GM12878 (cell line): ENCODE data around the gene PPFIA3. TPM values are rescaled to one million over a fixed set of nuclear protein-coding genes. Genes with fewer than 3 reads are reported as not detected.

Source experiments
- CHD2 ChIP-seq: IDR thresholded peaks from 2 replicates; pipeline ENCODE4 v1.6.1; 2011; ENCODE audit warnings: low read depth, low read length, improper control_type of control experiment, borderline replicate concordance
- CUX1 ChIP-seq: IDR thresholded peaks from 2 replicates; pipeline ENCODE4 v1.6.1; 2012; ENCODE audit warnings: improper control_type of control experiment, low read depth, low read length; ENCODE audit not compliant: insufficient replicate concordance
- E2F4 ChIP-seq: IDR thresholded peaks from 2 replicates; pipeline ENCODE4 v1.6.1; 2012; ENCODE audit warnings: low read depth, low read length, improper control_type of control experiment
- NFXL1 ChIP-seq: fragments of 450-650 bp; IDR thresholded peaks from 2 replicates; pipeline ENCODE4 v1.6.1; 2017; ENCODE audit warnings: antibody characterized with exemption, mild to moderate bottlenecking, borderline replicate concordance
- PAX8 ChIP-seq: fragments of 450-650 bp; IDR thresholded peaks from 2 replicates; pipeline ENCODE4 v1.6.1; 2017; ENCODE audit warnings: mild to moderate bottlenecking, moderate library complexity
- PKNOX1 ChIP-seq: fragments of 450-650 bp; IDR thresholded peaks from 2 replicates; pipeline ENCODE4 v1.6.1; 2016; ENCODE audit warnings: mild to moderate bottlenecking
- PRDM15 ChIP-seq: fragments of 450-650 bp; formaldehyde crosslinking; IDR thresholded peaks from 2 replicates; pipeline ENCODE4 v1.4.0; 2020; ENCODE audit warnings: mild to moderate bottlenecking, moderate library complexity
- SMARCA5 ChIP-seq: fragments of 450-650 bp; IDR thresholded peaks from 2 replicates; pipeline ENCODE4 v1.6.1; 2017; ENCODE audit warnings: mild to moderate bottlenecking
- SPI1 ChIP-seq: IDR thresholded peaks from 2 replicates; pipeline ENCODE4 v1.6.1; 2011; ENCODE audit warnings: low read depth, mild to moderate bottlenecking, low read length, moderate library complexity, borderline replicate concordance; ENCODE audit not compliant: insufficient read depth
- WRNIP1 ChIP-seq: IDR thresholded peaks from 2 replicates; pipeline ENCODE4 v1.6.1; 2011; ENCODE audit warnings: low read depth, low read length, improper control_type of control experiment, borderline replicate concordance
- YBX1 ChIP-seq: fragments of 450-650 bp; IDR thresholded peaks from 2 replicates; pipeline ENCODE4 v1.6.1; 2016; ENCODE audit warnings: antibody characterized with exemption
- ZBTB11 ChIP-seq: fragments of 450-650 bp; formaldehyde crosslinking; IDR thresholded peaks from 2 replicates; pipeline ENCODE4 v1.5.0; 2022; ENCODE audit warnings: mild to moderate bottlenecking, missing genetic modification characterization
- ZNF622 ChIP-seq: fragments of 450-650 bp; IDR thresholded peaks from 2 replicates; pipeline ENCODE4 v1.6.1; 2017; ENCODE audit warnings: mild to moderate bottlenecking, inconsistent platforms
- ZSCAN29 ChIP-seq: fragments of 450-650 bp; IDR thresholded peaks from 2 replicates; pipeline ENCODE4 v1.6.1; 2017; ENCODE audit warnings: mild to moderate bottlenecking, moderate library complexity
- polyA plus RNA-seq, 11 experiments: library from polyadenylated mRNA; depleted of rRNA in 4 of 11; unstranded in 6 of 11; stranded (reverse) in 5 of 11; fragments of >200 nt; fragmentation: Nextera tagmentation in 4 of 11; fragmentation: Illumina TruSeq in 1 of 11; extraction: Ambion mirVana in 4 of 11; extraction: Trizol in 1 of 11; gene quantifications; 1 replicate in 1 of 11; 2 replicates in 10 of 11; pipeline versions ENCODE4 v1.2.1 to v1.2.3, GENCODE V29; 2011 to 2016; ENCODE audit warnings: inconsistent platforms in 2 of 11, missing spikeins in 2 of 11, low read depth in 1 of 11
- total RNA-seq, 4 experiments: library from RNA; depleted of rRNA in 3 of 4; stranded (reverse); fragments of >200 nt in 3 of 4; fragmentation: Illumina TruSeq in 1 of 4; extraction: Trizol in 1 of 4; gene quantifications; 2 replicates each; pipeline versions ENCODE4 v1.2.1 to v1.2.3, GENCODE V29; 2013 to 2021

PPFIA3 gene
- total and polyA plus RNA-seq, 10 of the 15 experiments (the other 5 are each of a cell fraction or from before 2014, with no cell fraction given): 0.11 to 1.7 (median 0.73) TPM; not detected in 3

- TF ChIP-seq PRDM15 (CRISPR knock-in tag) (no peak), SMARCA5 (no peak), WRNIP1 (0 out of 2 replicates have a peak, but pooled peaks have one; percentile 74), E2F4 (no peak), PAX8 (no peak), CUX1 (no peak), CHD2 (no peak), SPI1 (no peak), ZSCAN29 (no peak), ZBTB11 (CRISPR knock-in tag) (no peak), PKNOX1 (no peak), ZNF622 (no peak), YBX1 (no peak), NFXL1 (no peak)
These were observed 33.5 kb upstream of the PPFIA3 start (continued) for GRCh38 chr19:49085868-49086232.
